ENCODE results near the gene ELMO1.

Gene ELMO1

DNA sequence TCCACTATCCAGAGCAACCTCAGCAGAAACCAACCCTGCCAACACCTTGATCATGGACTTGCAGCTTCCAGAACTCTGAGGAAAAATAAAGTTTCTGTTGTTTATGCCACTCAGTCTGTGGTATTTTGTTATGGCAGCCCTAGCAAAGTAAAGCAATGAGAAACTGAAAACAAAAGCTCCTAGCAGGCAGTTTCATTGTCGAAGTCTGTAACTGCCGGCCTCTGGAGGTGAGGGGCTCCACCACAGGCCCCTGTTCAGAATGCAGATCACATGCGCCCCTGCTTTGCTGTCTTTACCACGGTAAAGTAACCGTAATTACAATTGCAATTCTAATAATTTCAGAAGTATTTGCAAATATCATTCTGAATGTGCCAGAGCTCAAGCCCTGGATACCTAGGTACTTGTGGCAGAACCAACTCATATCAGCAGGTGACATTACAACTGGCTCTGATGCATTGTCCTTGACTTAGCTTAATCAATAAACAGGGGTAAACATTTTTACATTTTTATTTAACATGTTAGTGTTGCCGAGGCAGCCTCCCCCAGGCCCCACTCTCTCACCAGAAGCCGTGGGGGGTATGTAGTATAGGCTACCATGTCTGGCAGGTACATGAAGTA is 193.2 kb downstream of the ELMO1 start:
- DNase-seq, result no peak

DNA sequence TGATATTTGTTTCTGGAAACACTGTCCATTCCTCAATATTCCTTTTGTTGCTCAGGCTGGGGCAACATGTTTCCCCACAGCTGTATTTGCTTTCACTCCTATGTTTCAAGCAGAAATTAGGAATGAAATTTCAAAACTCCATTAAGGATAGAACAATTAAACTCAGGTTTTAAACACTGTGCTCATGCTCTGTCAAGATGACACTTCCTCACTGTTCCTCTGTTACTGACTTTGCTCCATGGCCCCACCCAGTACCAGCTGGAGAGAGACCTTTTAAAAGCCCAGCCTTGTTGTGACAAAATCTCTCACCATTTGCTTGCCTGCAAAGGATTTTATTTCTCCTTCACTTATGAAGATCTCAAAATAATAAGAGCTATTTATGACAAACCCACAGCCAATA is 197.4 kb downstream of the ELMO1 start:
- DNase-seq, result no peak

DNA sequence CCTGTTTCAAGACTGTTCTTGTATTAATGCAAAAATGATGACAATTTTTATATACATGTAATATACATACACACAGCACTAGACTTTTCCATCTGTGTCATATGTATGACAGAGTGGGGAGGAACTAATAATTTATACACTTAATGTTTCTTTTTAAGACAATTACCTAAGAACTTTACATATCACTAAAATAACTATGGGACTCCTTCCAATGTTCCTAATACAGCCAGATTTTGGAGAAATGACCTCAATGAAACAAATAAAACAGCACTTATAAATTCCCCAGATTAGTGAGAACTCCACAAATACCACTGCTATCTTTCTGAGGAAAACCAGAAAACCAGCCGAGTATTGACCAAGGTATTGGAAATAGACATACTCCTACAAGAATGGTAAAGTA is 199.4 kb downstream of the ELMO1 start:
- DNase-seq, result no peak

DNA sequence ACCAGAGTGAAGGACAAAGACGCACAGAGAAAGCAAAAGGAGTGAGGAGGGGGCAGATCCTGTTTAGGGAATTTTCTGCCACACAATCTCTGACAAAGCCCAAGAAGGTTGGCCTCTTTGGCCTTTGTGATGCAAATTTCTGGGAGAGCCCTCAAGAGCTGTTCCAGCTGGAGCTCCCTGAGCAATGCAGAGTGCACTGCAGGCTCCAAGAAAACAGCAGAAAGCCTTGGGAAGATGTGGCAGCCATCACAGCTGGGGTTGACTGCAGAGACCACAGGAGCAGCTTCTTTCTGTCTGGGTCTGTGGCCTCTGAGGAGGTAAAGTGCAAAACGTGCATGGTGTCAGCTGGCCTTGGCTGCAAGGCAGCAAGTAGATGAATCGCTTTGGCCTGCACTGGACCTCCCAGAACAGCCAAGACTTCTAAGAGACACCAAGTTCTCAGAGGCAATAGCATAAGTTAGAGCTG is 200.2 kb downstream of the ELMO1 start:
- no peak for DNase-seq

DNA sequence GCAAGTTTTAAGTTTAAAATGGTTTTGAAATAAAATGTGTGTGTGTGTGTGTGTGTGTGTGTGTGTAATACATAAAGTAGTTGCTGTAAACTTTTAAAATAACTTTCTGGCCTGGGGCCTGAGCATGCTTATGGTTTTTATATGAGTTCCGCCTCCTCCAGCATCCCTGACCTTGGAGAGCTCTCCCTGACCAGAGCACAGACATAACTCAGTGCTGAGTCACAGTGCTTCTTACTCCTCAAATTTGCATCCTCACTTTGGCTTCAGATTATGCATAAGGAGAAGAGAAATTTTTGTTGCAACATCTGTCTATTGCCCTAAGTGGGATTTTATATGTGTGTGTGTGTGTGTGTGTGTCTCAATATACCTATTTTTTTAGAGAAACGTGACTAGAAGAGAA is 200.8 kb downstream of the ELMO1 start:
- no peak for DNase-seq

DNA sequence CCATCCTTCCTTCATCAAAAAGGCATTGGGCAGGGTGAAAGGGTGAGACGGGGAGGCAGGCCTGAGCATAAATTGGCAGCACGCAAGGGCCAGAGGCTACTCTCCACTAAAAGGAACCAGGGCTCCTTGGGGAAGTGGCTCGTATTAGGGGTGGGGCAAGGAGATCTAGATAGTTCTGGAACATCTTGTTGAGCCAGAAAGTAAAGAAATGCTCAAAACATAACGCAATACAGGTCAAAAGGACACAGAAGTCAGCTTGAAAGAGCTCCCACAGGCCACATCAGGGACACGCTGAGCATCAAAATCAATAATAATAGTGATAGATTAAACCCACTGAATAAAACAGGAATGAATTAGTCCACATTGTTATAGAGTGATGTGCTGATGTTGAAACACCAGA is 203.1 kb downstream of the ELMO1 start:
- no peak for DNase-seq

DNA sequence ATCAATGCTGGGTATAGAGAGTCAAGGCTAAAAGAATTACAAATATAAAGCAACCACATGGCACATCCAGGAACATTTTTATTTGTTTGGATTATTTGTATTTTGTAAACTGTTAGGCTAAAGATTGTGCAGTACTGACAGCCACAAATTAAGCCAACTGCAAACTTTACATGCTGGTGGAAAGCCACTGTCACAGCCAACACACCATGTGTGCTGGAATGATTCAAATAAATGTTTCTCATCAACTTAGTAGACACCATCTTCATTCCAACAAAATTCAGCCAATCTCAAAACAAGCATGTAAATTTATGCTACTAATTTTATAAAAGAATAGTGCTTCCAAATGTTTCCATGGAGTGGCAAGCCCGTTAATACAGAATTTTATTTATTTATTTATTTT is 211.8 kb downstream of the ELMO1 start:
- DNase-seq, result no peak

DNA sequence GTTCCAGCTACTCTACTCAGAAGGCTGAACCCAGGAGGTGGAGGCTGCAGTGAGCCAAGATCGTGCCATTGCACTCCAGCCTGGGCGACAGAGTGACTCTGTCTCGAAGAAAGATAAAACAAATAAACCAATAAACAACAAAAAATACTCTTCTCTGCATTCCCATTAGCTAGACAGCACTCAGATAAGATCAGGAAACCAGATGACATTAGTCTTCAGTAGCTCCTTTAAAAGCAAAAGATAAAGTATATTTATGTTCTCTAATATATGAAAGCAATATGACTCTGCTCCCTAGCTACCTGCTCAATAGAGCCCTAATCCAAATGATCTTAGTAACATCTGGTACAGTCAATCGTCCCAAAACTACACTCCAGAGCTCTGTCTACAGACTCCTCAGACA is 212.9 kb downstream of the ELMO1 start:
- no peak for DNase-seq

DNA sequence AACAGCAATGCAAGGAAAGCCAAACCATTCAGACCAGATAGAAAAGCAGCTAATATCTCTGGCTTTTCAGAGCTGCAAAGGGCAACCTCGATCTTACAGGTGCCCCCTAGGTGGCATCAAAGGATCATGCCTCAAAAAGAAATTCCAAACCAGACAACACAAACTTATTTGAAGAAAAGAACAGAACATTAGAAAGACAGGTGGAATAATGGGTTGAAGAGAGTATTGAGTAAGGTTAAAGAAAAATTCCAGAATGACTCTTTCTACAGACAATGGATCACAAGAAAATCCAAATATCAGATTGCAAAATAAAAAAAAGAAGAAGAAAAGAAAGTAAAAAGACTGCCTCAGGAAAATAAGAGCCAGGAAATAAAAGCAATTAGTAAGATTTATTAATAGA is 213.7 kb downstream of the ELMO1 start:
- no peak for DNase-seq

DNA sequence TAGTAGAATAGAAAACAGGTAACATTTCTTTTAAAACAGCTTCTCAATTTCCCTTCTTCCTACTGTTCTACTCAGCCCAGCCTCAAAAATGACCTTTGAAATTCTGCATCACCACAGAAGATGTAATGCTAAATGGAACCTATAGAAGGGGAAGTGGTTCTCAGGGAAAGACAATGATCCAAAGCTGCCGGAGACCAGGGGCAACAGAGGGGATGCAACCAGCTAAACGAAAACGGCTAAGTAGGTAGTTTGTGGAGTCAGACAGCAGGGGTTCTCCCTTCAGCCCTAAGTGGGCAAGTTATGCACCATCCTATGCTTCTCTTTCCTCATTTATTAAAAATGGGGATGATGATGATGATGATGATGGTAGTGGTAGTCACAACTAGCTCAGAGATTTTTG is 214.3 kb downstream of the ELMO1 start:
- no peak for DNase-seq

DNA sequence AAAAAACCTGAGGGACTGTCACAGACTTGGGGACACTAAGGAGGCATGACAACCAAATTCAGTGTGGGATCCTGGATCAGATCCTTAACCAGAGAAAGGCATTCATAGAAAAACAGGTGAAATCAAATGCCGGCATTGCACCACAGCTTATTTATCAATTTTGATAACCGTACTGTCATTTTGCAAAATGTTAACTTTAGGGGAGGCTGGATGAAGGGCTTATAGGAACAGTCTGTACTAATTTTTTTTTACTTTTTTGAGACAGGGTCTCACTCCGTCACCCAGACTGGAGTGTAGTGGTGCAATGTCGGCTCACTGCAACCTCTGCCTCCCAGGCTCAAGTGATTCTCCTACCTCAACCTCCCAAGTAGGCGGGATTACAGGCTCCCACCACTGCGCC is 217.1 kb downstream of the ELMO1 start:
- no peak for DNase-seq

DNA sequence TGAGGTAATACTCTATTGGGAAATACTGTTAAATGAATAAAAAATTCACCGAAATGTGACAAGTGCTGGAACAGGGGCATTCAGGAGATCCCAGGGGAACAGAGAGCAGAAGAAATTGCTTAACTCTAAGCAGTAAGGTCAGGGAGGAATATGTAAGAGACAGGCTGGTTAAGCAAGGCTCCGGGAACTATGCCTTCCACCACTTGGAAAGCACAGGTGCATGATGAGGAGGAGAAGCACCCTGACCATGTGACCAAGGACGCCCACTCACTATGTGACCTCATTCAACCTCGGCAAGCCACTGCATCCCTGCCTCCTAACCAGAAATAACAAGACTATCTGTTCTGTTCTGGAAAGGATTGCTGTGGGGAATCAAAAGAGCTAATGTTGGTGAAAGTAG is 218.4 kb downstream of the ELMO1 start:
- DNase-seq, result no peak

DNA sequence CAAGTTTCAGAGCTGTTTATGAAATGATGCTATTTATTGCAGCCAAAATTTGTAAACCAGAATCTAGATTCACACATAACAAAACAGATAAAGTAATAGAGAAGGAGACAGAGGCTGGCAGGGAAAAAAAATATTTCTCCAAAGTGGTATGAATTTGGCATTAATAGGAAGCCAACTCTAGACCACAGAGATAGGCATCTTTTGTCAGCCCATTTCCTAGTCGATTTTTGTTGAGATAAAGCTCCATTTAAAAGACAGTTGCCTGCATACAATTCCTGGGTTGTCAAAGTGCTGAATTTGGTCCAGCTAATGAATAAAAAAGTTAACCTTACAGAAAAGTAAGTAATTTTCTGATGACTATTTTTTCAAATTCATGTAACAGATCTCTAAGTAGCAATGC is 219.3 kb downstream of the ELMO1 start:
- DNase-seq, result no peak

DNA sequence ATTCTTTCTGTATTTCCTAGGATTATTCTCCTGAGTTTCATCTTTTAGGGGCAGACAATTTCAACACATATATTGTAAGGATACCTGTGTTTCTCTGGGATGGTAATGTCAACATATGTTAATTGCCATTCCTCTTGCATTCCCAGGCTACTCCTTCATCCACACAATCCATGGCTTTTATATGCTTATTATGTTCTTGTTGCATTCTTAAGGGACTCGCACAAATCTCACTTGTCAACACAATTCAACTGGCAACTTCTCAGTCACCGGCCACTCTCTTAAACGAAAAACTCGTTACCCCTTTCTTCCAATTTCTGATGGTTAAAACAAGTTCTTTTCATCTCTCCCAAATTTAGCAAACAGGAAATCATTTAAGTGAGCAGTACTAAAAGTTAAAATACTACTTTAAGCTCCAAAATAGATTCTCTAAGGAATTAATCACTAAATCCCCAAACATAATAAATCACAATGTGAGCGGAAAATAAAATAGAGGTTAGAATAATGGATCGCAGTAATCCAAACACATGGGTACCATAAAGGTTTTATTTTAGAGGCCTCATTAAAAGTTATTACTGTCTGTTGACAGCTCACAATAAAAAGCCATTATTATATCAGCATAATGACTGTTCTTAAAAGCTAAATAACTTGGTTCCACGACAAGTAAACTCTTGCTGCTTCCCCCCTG is 223.2 kb downstream of the ELMO1 start:
- no peak for DNase-seq

DNA sequence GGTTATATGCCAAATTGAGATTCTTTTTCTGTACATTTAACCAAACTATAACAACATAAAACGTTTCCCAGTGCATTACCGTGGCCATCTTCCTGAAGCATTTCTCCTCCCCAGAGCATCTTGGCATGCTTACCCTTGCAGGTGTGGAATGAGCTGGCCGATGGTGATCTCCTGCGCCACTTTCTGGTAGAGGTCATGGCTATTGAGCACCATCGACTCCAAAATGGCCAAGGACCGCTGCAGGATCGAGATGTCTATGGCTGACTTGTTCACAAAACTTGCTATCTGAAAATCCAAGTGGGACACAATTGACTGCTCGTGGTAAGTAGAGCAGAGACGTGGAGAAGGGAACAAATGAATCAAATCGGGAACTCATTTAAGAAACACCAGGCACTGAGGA is 223.9 kb downstream of the ELMO1 start:
- no peak for DNase-seq

DNA sequence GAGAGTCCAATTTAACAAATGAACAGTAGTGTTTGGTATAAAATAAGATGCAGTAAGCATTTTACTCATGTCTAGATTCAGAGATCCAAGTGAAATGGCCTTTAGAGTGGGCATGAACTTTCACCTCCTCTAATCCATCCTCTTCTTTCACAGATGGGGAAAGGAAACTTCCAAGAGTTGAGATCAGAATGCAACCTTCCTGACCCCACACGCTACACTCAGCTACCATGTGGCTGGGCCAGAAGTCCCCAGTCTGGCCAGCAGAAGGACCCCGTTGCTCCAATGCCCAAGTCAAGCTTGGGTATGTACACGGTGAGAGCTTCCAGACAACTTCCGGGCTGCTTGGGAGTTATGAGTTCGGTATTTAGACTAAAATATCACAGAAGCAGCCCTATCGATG is 228.0 kb downstream of the ELMO1 start:
- no peak for DNase-seq

DNA sequence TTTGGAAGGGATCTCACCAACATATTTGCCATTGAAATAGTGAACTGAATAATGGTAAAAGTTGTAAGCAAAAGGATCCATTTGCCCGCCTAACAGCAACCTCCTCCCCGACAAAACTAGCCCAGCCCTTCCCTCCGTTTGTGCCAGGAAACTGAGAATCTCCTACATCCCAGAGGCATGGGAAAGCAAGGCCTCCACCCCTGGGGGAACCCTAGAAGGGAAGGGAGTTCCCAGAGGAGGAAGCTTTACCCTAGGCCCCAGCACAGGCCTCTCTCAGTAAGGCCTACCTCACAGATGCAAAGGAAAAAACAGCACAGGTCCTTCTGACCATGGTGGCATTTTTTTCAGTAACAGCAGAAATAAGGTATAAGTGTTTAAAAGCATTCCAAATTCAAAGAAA is 229.7 kb downstream of the ELMO1 start:
- DNase-seq, result no peak

DNA sequence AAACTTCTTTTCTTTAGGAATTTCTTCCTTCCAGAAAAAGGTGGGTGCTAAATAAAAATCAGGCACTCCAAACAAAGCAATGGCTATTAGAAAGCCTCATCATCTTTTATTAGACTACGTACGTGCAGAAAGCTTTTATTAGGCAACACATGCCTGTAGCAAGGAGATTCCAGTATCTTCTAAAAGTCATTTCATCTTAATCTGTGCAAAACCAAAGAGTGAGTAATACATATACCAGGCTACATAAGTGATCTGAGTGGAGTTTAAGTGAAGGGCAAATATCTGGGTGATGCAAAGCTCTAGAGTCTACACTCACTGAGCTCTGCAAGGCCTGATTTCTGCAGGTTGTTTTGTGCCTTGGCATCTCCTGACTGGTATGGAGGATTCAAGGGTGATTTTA is 231.7 kb downstream of the ELMO1 start:
- no peak for DNase-seq

DNA sequence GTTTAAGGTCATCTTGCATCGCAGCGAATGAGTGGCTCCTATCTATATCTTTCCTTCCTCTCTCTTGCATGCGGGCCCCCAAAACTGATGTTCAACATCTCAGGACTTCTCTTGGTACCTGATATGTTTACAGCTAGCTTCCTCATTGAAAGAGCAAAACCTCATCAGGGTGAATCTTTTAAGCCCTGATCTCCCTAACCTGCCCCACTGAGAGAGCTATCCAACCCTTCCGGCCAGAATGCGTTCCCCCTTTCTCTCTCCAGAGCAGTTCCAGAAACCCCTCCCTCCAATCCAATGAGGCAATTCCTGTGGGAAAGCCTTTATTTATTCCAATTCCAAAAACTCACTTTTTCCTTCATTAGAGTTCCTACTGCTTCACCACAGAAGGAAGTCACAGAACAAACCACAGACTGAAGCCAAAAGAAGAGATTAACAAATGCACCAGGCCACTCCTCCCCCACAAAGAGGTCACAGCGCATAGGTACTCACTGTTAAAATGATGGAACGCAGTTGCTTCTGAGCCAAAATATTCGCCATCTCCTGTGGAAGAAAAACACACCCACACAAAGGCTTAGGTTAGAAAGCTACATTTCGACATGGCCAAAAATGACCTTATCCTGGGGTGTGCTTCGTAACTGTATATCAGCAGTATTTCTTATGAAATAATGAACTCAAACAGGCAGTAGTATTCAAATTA is 232.4 kb downstream of the ELMO1 start:
- no peak for DNase-seq

DNA sequence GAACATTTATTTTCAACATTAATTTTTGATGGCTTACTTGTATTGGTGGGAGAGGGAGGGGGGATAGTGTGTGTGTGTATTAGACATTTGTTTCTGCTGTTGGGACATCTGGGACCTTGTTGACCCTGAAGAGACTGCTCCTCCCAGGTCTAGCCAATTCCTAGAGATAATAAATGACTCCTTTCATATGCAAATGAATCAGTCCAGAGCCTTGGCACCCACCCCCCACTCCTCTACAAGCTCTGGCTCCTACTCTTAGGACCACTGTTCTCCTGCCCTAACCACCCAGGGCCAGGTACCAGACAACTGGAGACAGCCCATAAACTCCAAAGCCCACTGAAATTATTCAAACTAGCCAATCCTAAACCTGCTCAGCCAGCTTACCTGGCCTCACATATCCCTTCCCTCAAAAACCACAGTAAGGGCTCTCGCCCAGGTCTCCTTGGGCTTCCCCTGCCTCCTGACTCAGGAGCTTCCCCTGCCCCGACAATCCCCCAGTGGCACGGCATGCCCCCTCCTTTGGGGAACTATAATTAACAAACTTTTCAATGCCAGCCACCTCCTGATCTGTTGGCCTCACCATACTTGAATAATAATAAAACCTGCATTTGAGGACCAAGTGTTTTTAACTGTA is 233.3 kb downstream of the ELMO1 start:
- DNase-seq, result no peak

DNA sequence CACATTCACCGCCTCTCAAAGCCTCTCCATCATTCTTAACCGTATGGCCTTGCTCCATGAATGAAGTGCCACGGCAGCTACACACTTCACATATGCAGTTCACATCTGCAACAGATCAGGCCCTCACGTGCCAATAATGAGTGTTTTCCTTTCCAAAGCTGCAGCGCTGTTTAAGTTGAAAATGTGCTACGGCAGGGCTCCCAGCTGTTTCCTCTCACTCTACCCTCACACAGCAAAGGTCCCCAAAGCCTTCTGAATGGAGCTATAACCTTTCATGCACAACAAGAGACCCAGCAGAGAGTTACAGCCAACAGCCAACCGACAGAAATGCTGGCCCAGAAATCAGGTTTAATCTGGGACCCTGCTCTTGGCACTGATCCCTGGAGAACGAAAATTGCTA is 236.1 kb downstream of the ELMO1 start:
- no peak for DNase-seq

DNA sequence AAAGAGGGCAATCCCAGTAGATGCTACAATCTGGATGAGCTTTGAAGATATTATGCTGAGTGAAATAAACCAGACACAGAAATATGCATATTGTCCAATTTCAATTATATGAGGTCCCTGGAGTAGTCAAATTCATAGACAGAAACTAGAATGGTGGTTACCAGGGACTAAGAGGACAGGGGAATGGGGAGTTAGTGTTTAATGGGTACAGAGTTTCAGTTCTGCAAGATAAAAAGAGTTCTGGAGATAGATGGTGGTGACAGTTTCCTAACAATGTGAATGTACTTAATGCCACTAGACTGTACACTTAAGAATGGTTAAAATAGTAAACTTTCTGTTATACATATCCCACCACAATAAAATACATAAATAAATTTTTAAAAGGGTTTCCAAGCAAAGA is 236.6 kb downstream of the ELMO1 start:
- DNase-seq, result no peak

DNA sequence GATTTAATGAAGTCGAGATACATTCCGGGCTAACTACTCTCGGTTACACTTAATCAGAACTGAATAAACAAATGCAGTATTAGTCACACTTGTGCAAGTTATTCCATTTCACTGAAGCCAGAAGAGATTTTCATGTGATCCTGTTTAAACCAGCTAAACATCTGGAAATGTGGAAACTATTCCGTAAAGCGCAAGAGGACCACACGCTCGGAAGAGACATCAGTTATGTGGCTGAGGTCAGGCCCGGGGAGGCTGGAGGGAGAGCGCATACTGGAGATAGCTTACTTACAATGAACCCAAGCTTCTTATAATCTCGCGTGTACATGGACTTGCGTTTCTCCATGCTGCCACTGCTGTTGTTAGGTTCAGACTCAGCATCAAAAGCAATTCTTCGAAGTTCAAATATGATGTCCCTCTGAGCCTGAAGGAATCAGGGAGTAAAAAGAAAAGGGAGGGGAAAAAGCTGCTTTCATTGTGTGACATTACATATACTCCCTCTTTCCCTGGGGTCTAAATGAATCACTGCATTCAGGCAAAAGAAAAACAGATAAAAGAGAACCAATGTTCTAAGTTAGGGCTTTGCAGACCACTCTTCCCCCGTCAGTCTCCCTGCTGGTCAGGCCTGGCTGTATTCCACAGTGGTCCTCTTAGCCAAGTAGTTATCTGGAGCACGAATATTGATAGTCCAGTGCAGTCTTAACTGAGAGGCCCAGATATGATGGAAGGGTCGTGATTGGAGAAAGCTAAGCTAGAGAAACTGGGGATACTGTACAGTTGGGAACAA is 237.4 kb downstream of the ELMO1 start:
- no peak for DNase-seq
